Cerebellar nuclear complex (tissue), 1 donor: ENCODE data around the gene MTA2.
"Not testable (repeated sequence)": the region's sequence is repeated elsewhere in the genome, so short reads cannot be mapped to it uniquely, and the experiment has no call there.

Experiments
- DNase-seq, 2 experiments: peaks; one replicate each; lab custom pipeline; 2025; lab: John Stamatoyannopoulos, UW

MTA2 gene

GRCh38 chr11:62566247-62566646 is 35.4 kb downstream of the MTA2 start:
- no peak for DNase-seq

- no peak for DNase-seq
Observed at GRCh38 chr11:62565100-62565802, 36.4 kb downstream of the MTA2 start.

- not testable (repeated sequence) for DNase-seq
Observed at GRCh38 chr11:62561677-62562230, 39.9 kb downstream of the MTA2 start.

- DNase-seq = no peak
Observed at GRCh38 chr11:62560566-62561103, 41.0 kb downstream of the MTA2 start.

- DNase-seq = not testable (repeated sequence)
Observed at GRCh38 chr11:62559626-62560025, 42.0 kb downstream of the MTA2 start.

- DNase-seq = no peak
Observed at GRCh38 chr11:62559204-62559603, 42.5 kb downstream of the MTA2 start.

GRCh38 chr11:62558669-62559068 is 43.0 kb downstream of the MTA2 start:
- no peak for DNase-seq

- no peak for DNase-seq
Observed at GRCh38 chr11:62556875-62557631, 44.6 kb downstream of the MTA2 start.

GRCh38 chr11:62556108-62556874 is 45.4 kb downstream of the MTA2 start:
- DNase-seq = no peak

GRCh38 chr11:62555464-62556107 is 46.1 kb downstream of the MTA2 start:
- no peak for DNase-seq

- DNase-seq = no peak
Observed at GRCh38 chr11:62554387-62555167, 47.1 kb downstream of the MTA2 start.

GRCh38 chr11:62553839-62554361 is 47.8 kb downstream of the MTA2 start:
- DNase-seq = no peak

GRCh38 chr11:62553080-62553838 is 48.4 kb downstream of the MTA2 start:
- no peak for DNase-seq

- no peak for DNase-seq
Observed at GRCh38 chr11:62552485-62553079, 49.1 kb downstream of the MTA2 start.

GRCh38 chr11:62550478-62550877 is 51.2 kb downstream of the MTA2 start:
- DNase-seq = not testable (repeated sequence)

- DNase-seq = no peak
Observed at GRCh38 chr11:62548545-62549335, 52.9 kb downstream of the MTA2 start.

- no peak for DNase-seq
Observed at GRCh38 chr11:62547691-62548281, 53.9 kb downstream of the MTA2 start.
